ENCODE results near the gene DPM1. TPM values are rescaled to one million over a fixed set of nuclear protein-coding genes. Genes with fewer than 3 reads are reported as not detected.
A peak's percentile ranks its signal among the peaks of the same experiment; 100 is the strongest.

The DPM1 gene
- total RNA-seq, 1 experiment from 2014 or later, result 215 TPM

DNA sequence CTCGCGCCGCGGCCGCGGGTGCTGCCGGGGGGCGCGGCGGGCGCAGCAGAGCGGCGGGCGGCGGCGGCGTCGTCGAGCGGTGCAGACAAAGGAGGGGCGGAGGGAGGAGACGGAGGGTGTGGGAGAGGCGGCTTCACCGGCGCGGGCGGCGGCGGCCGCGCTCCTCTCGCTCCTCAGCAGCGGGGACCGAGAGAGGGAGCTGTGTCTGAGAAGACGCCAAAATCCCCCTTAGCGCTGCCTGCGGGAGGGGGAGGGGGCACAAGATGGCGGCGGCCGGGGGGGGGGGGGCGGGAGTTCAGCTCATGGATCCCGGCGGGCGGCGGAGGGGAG lies 27.4 kb downstream of the DPM1 start:
- DNase-seq (ENCODE audit: low read depth), result no peak

DNA sequence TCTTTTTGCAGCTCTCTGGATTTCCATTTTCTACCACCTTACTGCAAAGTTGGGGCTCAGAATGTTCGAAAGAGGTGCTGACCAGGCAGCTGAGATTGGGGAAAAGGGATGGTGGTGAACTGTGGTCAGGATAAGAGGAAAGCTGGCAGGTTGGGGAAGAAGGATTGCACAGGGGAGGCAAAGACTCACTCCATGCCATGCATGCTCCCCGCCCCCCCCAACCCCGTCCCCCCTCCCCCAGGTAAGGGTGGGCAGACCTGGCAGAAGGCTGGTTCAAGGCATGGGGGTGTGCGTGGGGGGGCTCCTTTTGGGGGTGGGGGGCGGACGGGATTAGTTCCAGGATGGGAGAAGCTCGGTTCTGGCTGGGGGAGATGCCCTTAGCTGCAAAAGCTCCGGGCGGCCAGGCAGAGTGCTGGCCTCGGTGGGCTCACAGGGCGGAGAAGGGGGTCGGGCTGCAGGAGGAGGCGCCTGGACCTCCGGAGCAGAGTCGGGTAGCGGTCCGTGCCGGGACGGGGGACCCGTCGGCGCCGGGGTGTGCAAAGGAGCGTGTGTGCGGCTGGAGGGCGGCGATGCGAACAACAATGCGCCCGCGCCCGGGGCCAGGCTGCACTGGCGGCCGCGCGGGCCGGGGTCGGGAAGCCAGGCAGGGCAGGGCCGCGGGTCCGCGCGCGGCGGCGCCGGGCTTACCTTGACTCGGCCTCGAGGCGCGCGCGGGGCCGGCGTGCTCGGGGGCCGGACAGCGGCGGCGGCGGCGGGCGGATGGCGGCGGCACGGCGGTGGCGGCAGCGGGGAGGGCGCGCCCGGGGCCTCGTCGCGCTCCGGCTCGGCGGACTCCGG lies 28.0 kb downstream of the DPM1 start:
- DNase-seq (ENCODE audit: low read depth), result peak; percentile 26

DNA sequence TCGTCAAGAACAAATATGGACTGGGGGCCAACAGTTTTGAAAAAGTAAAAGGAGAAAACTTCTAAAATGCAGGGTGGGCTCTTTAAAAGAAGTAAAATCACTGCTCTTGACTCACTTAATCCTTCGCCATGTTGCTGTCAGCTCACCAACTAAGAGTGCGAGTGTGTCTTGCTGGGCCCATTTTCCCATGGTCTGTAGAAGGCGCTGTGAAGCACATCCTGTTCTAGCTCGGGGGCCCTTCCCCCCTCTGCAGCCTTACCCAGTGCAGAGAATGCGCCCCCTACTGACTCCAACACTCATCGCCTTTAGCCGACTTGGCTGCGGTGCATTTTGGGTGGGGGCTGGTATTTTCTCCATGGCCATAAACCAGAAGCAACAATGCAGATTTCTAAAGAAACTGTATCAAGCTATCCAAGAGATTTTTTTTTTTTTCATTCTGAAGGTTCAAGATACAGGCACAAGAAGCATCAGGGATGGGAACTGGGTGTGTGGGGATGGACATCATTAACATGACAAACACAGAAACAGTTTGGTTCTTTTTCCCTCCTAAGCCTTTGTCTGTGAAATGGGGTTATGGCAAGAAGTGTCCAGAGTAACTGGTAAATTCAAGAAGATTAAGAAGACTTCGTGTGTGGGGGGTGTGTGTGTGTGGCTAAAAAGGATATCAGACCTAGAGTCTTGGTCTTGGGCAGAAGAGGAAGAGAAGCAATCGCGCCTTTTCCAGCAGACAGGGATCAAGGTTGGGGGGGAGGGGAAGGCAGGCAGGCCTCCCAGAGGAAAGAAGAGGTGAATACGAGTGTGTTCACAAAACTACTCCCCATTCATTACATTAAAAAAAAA lies 28.8 kb downstream of the DPM1 start:
- peak; percentile 96 for DNase-seq (ENCODE audit: low read depth)

DNA sequence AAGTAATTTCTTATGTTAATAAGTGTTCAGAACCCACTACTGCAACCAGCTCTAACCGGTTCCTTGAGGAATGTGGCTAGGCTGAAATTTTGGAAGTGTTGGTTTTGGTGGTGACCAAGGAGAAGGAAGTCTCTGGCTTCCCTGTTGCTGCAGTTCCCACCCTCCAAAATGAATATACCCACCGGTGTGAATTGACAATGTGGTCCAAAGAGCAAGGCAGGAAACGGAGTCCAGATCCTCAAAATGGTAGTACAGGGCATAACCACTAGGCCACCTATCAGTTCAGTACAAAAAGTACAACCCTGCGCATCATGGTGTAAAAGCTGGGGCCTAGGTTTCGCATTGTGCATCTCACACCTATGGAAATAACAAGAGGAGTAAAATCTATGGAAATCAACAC lies 29.9 kb downstream of the DPM1 start:
- no peak for DNase-seq (ENCODE audit: low read depth)

DNA sequence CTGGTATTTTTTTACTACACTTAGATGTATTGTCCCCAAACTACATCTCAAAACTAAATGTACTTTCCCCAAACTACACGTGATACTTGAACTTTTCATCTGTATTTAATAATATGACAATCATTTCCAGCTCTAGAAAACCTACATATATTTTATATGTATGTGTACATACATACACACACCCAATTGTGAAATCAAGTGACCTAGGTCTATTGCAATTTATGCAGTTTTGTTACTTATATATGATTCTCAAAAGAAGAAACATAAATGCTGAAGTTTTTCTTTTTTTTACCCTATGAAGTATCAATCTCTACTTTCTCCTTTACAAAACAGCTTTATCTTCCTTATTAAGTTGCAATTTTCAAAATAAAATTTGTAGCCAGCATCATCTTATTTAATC lies 31.8 kb downstream of the DPM1 start:
- no peak for DNase-seq (ENCODE audit: low read depth)

DNA sequence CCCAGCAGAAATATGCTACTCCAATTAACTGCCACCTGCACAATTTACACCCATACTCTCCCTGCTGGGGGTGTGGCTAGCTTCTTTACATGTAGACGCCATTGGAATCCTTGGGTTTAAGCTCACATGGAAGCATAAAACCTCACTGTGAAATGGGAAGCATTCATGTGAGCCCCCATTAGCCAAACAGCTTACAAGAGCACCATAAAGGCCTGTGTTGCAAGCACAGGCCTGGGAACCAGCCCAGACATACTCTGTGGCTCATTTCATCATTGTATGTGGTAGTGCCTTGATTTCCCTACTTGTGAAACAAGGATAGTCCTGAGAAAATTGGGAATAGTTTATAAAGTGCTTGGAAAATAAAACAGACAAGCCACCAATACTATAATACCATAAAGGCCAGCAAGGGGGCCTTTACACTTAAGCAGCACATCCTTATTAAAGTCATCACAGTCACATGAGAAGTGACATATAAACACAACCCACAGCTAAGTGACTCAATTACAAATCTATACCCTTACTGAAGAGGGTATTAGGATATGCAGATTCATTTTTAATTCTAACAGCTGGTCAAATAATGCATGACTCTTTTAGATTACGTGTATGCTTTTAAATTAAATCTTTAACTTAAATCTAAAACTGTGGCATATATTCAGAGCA lies 33.9 kb downstream of the DPM1 start:
- DNase-seq (ENCODE audit: low read depth), result no peak

DNA sequence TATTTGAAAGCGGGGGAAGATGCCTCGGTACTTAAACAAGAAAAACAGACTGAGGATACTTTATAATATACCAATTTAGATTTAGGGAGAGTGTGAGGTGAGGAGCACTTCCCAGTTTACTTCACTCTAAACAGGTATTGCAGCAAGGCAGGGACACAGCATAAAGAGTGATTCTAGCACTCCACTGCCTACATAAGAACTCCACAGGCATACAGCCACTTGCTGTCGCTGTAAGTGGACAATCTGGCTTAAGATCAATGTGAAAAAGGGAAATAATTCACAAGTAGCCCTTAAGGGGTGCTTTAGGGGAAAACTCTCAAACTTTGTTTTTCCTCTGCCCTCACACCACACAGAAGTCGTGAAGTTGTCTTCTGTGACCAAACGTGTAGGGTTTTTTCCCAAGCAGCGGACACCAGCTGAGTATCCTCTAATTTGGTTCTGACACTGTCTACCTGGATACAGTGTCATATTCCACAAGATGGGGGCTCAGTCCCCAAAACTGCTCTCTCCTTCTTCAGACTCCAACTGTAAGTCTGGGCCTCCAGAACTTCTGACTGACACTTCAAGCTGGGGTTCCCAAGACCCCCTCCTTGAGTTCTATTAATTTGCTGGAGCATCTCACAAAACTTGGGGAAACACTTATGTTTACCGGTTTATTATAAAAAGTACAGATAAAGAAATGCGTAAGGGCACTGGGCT lies 36.4 kb downstream of the DPM1 start:
- DNase-seq (ENCODE audit: low read depth), result no peak

DNA sequence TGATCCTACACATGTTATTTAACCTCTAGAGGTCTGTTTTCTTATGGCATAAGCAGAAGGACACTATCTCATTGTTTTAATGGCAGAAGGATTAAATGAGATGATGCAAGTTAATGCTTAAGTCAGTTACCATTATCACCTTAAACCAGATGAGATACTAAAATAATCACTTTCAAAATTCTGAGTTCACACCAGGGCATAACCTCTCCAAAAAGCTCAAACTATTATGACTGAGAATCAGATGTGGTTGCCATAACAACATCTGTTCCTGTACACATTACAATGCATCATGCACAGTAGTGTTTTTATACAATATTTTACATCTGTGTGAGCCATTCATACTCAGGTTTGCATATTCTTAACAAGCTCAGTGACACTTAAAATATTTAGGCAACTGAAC lies 37.3 kb downstream of the DPM1 start:
- peak; percentile 24 for DNase-seq (ENCODE audit: low read depth)

DNA sequence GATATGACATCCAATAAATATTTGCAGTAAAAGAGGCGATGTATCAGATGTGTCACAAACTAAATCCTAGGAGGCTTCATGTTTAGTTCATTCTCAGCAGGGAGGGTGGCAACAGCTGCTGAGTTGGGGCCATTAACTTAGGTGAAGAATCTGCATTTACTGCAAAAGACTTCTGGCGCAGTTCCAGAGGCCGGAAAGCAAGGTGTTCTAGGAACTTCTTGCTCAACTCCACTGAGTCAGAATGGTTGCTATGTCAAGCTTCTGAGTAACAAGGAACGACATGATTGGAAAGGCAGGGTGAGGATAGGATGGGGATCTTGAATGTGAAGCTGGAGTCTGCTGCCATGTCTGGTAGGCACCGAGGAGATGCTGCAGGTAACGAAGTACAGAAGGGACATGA lies 38.8 kb downstream of the DPM1 start:
- peak; percentile 57 for DNase-seq (ENCODE audit: low read depth)

DNA sequence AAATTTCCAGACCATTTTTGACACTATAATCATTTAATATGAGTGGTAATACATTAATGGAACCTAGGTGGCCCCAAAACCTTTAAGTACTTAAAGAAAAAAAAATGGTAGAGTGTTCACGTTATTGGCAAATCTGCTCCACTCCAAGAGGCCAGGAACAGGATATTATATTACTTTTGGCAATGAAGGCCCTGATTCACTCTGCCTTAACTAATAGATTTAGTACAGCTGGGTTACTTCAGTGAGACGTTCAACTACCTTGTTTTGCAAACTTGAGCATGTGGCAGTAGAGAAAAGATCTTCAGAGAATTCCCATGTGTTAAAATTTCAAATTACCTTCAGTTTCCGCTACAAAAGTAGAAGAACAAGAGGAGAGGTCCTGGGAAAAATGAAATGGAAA lies 39.9 kb downstream of the DPM1 start:
- DNase-seq (ENCODE audit: low read depth), result no peak

DNA sequence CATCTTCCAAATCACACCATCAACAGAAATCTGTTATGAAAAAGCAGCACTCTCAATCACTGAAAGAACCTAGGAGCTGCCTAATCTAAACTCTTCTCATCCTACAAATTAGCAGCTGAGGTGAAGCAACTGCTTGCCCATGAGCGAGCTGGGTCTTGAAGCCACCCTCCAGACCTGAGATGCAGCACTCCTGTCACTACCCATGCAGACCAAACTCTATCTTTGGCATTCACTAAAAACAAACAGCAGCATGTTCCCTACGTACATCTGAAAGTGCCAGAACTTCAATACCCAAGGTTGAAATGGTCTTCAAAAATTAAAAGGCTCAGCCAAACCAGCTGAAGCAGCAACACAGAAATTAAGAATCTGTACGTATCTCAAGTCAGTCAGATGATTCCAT lies 41.4 kb downstream of the DPM1 start:
- DNase-seq (ENCODE audit: low read depth), result no peak

DNA sequence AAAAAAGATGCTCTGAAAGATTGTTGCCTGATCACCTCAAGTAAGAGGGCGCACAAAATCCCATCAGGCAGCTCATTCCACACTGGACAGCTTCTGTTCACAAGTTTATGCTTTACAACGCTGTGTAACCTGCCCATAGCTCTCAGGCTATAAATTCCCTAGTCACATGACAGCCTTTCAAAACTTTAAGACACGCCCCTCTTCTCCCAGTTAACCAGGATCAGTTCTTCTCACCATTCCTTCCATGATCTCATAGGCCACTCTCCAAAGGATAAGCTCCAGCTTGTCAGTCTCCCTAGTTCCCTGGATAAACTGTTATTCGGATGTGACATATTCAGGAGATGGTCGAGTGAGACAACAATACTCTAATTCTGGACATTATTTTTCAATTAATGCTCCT lies 42.1 kb downstream of the DPM1 start:
- DNase-seq (ENCODE audit: low read depth), result peak; percentile 47

DNA sequence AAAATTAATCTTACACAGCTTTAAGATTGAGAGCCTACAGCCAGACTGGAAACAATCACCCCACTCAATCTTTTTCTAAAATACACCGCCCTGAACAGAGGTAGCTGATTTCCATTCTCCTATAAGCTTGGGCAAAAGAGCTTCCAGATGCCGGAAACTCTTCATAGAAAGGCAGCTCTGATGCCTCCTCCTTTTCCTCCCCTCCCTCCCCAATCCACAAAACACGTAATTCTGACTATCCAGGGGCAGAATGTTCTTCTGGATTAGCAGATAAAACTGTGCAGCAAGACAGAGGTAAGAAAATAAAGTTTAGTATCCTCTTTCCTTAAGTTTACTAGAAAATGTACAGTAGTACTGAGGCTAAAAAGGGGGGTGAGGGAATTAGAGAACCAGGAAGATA lies 42.9 kb downstream of the DPM1 start:
- peak; percentile 46 for DNase-seq (ENCODE audit: low read depth)

DNA sequence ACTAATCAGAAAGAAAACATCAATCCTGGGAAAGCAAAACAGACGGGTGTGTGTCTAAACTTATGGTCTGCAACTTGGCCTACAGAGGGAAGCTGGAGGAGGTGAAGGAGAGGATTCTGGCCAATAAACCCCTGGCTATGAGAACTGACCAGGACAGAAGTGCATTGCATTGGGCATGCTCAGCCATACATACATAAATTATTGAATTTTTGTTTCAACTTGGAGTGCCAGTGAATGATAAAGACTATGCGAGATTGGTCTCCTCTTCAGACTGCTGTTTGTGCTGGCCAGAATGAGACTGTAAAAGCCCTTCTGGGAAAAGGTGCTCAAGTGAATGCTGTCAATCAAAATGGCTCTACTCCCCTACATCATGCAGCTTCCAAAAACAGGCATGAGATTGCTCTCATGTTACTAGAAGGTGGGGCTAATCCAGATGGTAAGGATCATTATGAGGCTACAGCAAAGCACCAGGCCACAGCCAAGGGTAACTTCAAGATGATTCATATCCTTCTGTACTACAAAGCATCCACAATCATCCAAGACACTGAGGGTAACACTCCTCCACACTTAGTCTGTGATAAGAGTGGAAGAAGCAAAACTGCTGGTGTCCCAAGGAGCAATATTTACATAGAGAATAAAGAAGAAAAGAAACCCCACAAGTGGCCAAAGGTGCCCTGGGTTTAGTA lies 44.5 kb downstream of the DPM1 start:
- peak; percentile 93 for DNase-seq (ENCODE audit: low read depth)

DNA sequence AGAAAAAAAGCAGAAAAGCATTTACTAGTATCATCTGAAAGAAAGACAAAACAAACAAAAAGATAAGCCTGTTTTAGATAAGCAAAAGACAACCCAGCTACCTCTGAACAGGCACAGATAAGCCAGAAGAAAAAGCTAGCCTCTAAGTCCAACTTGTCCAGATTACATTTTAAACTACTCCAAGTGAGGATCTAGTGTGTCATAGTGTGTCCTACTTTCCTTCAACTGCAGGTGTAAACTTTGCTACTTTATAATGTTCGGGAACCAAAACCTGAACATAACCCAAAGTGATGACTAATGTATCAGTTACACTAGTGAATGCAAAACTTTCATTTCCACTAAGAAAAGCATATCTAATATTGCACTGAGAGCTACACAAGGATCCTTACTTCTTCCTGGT lies 46.6 kb downstream of the DPM1 start:
- DNase-seq (ENCODE audit: low read depth), result no peak

DNA sequence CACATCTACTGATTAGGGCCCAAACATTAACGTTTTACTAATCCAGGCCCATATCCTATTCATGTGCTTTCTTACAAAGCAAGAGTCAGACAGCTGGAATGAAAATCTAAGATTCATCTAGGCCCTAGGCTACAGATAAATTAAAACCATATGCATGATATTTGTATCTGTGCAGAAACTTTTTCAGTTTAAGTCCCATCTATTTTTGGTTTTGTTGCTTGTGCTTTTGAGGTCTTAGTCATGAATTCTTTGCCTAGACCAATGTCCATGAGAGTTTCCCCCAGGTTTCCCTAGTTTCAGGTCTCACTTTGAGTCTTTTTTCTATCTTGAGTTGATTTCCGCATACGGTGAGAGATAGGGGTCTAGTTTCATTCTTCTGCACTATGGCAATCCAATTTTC lies 47.3 kb downstream of the DPM1 start:
- DNase-seq (ENCODE audit: low read depth), result peak; percentile 96

DNA sequence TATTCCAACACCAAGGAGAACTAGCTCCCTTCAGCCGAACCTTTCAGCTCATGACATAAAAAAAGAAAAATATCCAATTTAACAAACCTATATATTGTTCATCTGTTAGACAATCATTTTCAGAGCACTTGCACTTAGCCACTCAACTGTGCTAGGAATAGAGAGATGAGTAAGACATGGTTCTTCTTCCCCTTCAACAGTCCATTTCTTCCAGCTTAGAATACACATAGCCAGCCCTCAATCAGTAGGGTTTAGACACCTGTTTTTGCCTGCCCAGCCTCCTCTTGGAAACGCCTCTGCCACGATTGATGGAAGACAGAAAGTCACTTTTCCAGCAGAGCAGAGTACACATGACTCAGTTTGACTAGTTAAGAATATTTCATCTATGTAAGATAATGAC lies 48.9 kb downstream of the DPM1 start:
- DNase-seq (ENCODE audit: low read depth), result no peak

DNA sequence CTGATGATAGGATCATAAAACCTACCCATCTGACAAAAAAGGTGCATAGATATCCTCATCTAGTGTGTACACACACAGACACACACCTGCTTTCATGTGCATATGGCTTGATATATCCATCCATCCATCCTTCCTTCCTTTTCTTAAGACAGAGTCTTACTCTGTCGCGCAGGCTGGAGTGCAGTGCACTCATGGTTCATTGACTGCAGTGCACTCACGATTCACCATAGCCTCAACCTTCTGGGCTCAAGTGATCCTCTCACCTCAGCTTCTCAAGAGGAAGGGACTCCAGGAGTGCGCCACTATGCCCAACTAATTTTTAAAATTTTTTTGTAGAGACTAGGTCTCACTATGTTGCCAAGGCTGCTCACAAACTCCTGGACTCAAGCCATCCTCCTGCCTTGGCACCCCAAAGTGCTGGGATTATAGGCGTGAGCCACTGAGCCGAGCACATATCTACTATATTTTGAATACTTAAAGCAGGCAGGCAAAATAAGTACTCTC lies 54.2 kb downstream of the DPM1 start:
- no peak for DNase-seq (ENCODE audit: low read depth)

DNA sequence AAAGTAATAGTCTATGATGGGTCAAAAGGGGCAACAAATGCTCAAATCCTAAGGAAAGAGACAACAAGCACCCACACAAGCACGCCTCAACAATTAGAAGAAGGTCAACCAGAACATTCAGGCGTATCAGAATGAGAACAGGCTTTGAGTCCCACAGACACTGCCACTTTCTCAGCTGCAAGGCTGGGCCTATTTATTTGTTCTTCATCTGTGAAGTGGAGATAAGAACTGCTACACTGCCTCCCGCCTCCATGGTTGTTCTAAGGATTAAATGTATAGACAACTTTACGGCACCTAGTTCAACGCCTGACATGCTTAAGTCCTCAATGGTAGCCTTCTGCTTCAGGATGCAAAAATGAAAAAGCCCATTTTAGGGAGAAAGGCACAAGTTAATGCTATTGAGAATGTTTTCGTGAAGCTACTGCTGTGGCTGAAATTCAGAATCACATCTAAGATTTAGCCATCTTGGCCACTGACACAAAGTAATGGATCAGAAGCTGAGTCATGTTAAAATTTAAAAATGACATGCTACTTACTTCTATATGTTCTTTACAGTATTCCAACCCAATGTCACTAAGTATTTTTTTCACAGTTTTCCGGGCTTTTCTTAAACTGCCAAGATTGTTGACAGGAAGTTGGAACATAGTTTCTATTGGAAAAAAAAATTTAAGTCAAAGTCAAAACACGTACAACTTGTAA lies 54.8 kb downstream of the DPM1 start:
- DNase-seq (ENCODE audit: low read depth), result no peak

DNA sequence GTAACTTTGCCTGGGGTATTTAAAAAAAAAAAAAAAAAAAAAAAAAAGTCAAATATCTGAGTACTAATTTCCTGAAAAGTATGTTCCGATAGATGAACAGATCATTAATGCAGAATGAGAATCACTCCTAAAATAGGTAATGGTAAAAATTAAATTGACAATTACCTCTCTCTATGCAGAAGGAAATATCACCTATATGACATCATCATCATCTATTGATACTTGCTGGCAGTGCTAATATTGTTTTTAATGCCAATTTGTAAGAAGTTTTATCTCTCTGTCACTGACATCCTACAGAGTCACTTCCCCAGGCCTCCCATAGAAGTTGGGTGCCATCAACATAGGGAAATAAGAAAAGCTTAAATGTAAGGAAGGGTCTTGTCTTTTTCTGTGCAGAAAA lies 57.0 kb downstream of the DPM1 start:
- DNase-seq (ENCODE audit: low read depth), result no peak

DNA sequence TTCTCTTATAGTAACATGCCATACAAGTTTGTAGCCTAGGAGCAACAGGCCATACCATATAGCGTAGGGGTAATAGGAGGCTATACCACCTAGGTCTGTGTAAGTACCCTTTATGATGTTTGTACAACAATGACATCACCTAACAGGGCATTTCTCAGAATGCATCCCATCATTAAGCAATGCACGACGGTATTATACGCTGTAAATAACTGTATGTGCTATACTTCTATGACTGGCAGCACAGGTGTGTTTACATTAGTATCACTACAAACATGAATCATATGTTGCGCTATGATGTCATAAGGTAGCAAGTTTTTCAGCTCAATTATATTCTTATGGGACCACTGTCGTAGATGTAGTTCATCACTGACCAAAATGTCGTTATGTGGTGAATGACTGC lies 58.1 kb downstream of the DPM1 start:
- DNase-seq (ENCODE audit: low read depth), result no peak
